GM12878 (cell line): ENCODE data around the gene KCNQ1OT1. TPM values are rescaled to one million over a fixed set of nuclear protein-coding genes. Genes with fewer than 3 reads are reported as not detected.

Experiments used
- ATAC-seq: fragments of 200-7000 bp; cut with Tn5 transposase; 3 replicates; pipeline ENCODE4 v1.9.1; 2020; ENCODE audit warnings: mild to moderate bottlenecking, moderate library complexity
- BruUV-seq: library from RNA; stranded (reverse); fragments of 400-500 nt; replicated peaks from 2 replicates; lab custom pipeline; 2021; lab: Mats Ljungman, UMichigan
- CTCF ChIA-PET: fragments of 300-600 bp; sonication (Branson Sonifier 250); formaldehyde crosslinking; extraction: SDS; loops from one replicate; lab custom pipeline; 2021; ENCODE audit warnings: inconsistent platforms; lab: Yijun Ruan, JAX
- POLR2A ChIA-PET: fragments of 350-600 bp; formaldehyde crosslinking; extraction: SDS; loops from one replicate; lab custom pipeline; 2021; ENCODE audit warnings: inconsistent platforms; lab: Charles Lee
- RAD21 ChIA-PET: fragments of 300-600 bp; sonication (Branson Sonifier 250); formaldehyde crosslinking; loops from one replicate; lab custom pipeline; 2023; ENCODE audit warnings: antibody characterized with exemption; ENCODE audit not compliant: unreplicated experiment; lab: Charles Lee
- SMC1A ChIA-PET: fragments of 300-600 bp; sonication (Branson Sonifier 250); formaldehyde crosslinking; loops from one replicate; lab custom pipeline; 2023; ENCODE audit not compliant: unreplicated experiment, uncharacterized antibody; lab: Charles Lee
- DNase-seq: peaks from one replicate; pipeline ENCODE4 v3.0.0-alpha.2; 2011; ENCODE audit warnings: low read depth, low spot score
- FAIRE-seq: peaks from 3 replicates; lab custom pipeline; 2011; peaks lifted over from hg19 to GRCh38; lab: Jason Lieb, UNC
- H2AFZ ChIP-seq: 2 replicates; pipeline ENCODE4 v1.6.0; 2011; ENCODE audit warnings: low read depth, low read length, control low read depth; ENCODE audit not compliant: control insufficient read depth
- H3K27ac ChIP-seq: 2 replicates; pipeline ENCODE4 v1.5.1; 2011; ENCODE audit warnings: control low read depth; ENCODE audit not compliant: control insufficient read depth, insufficient read depth
- H3K27me3 ChIP-seq, 2 experiments: replicated peaks in 1 of 2; 2 replicates each; pipeline versions ENCODE4 v1.6.0 to v1.6.1; 2011; ENCODE audit warnings: low read length in 1 of 2; ENCODE audit not compliant: control insufficient read depth in 2 of 2, insufficient read depth in 2 of 2
- H3K36me3 ChIP-seq, 2 experiments: 2 replicates each; pipeline ENCODE4 v1.5.1; 2011; ENCODE audit warnings: low read length in 1 of 2; ENCODE audit not compliant: control insufficient read depth in 2 of 2, insufficient read depth in 2 of 2
- H3K4me1 ChIP-seq: 2 replicates; pipeline ENCODE4 v1.6.1; 2011; ENCODE audit warnings: mild to moderate bottlenecking, low read length, moderate library complexity, mixed read lengths; ENCODE audit not compliant: control insufficient read depth, insufficient read depth
- H3K4me2 ChIP-seq: 2 replicates; pipeline ENCODE4 v1.6.0; 2011; ENCODE audit warnings: control low read depth; ENCODE audit not compliant: control insufficient read depth, insufficient read depth
- H3K4me3 ChIP-seq: fragments of 200-600 bp; sonication (generic); 2 replicates; pipeline ENCODE4 v1.5.1; 2016
- H3K79me2 ChIP-seq: 2 replicates; pipeline ENCODE4 v1.6.0; 2011; ENCODE audit warnings: low read length; ENCODE audit not compliant: control insufficient read depth, insufficient read depth
- H3K9ac ChIP-seq: 2 replicates; pipeline ENCODE4 v1.8.0; 2011; ENCODE audit warnings: low read length, control low read depth, mixed read lengths; ENCODE audit not compliant: control insufficient read depth, insufficient read depth
- H3K9me3 ChIP-seq: replicated peaks from 3 replicates; pipeline ENCODE4 v1.5.1; 2011; ENCODE audit warnings: mild to moderate bottlenecking, low read length; ENCODE audit not compliant: control insufficient read depth, insufficient read depth
- H4K20me1 ChIP-seq: 2 replicates; pipeline ENCODE4 v1.6.0; 2011; ENCODE audit not compliant: control insufficient read depth, insufficient read depth
- ATF7 ChIP-seq: fragments of 450-650 bp; IDR thresholded peaks from 2 replicates; pipeline ENCODE4 v1.6.1; 2016; ENCODE audit warnings: low read depth, mild to moderate bottlenecking
- BACH1 ChIP-seq: fragments of 450-650 bp; IDR thresholded peaks from 2 replicates; pipeline ENCODE4 v1.6.1; 2017; ENCODE audit warnings: mild to moderate bottlenecking, borderline replicate concordance
- BMI1 ChIP-seq: fragments of 450-650 bp; IDR thresholded peaks from 2 replicates; pipeline ENCODE4 v1.6.1; 2016; ENCODE audit warnings: mild to moderate bottlenecking, moderate library complexity, borderline replicate concordance
- CHD1 ChIP-seq: IDR thresholded peaks from 2 replicates; pipeline ENCODE4 v1.6.1; 2012; ENCODE audit warnings: low read depth, low read length, improper control_type of control experiment
- CREB1 ChIP-seq: IDR thresholded peaks from 2 replicates; pipeline ENCODE4 v1.6.1; 2012; ENCODE audit warnings: low read depth, mild to moderate bottlenecking, inconsistent platforms
- E4F1 ChIP-seq: fragments of 450-650 bp; IDR thresholded peaks from 2 replicates; pipeline ENCODE4 v1.6.1; 2018; ENCODE audit warnings: borderline replicate concordance, mild to moderate bottlenecking; ENCODE audit not compliant: partially characterized antibody
- ESRRA ChIP-seq: IDR thresholded peaks from 2 replicates; pipeline ENCODE4 v1.6.1; 2012; ENCODE audit warnings: mild to moderate bottlenecking, low read length, improper control_type of control experiment
- IRF4 ChIP-seq: IDR thresholded peaks from 2 replicates; pipeline ENCODE4 v1.6.1; 2011; ENCODE audit warnings: low read depth, low read length
- NFXL1 ChIP-seq: fragments of 450-650 bp; IDR thresholded peaks from 2 replicates; pipeline ENCODE4 v1.6.1; 2017; ENCODE audit warnings: antibody characterized with exemption, mild to moderate bottlenecking, borderline replicate concordance
- NR2C1 ChIP-seq: fragments of 450-650 bp; IDR thresholded peaks from 2 replicates; pipeline ENCODE4 v1.6.1; 2017; ENCODE audit warnings: antibody characterized with exemption, mild to moderate bottlenecking, moderate library complexity
- NRF1 ChIP-seq: conservative IDR thresholded peaks from 2 replicates; pipeline ENCODE4 v1.6.1; 2011; ENCODE audit warnings: mild to moderate bottlenecking, low read depth, low read length, improper control_type of control experiment
- PAX5 ChIP-seq: IDR thresholded peaks from 2 replicates; pipeline ENCODE4 v1.6.1; 2011; ENCODE audit warnings: low read depth, low read length, borderline replicate concordance
- RBBP5 ChIP-seq: fragments of 200-600 bp; sonication (generic); conservative IDR thresholded peaks from 2 replicates; pipeline ENCODE4 v1.6.1; 2016
- RCOR1 ChIP-seq: conservative IDR thresholded peaks from 2 replicates; pipeline ENCODE4 v1.6.1; 2012; ENCODE audit warnings: low read depth, low read length, improper control_type of control experiment
- RUNX3 ChIP-seq: IDR thresholded peaks from 2 replicates; pipeline ENCODE4 v1.6.1; 2012; ENCODE audit warnings: low read length, inconsistent platforms
- SKIL ChIP-seq: fragments of 450-650 bp; IDR thresholded peaks from 2 replicates; pipeline ENCODE4 v1.6.1; 2017; ENCODE audit warnings: mild to moderate bottlenecking, low read depth, inconsistent platforms; ENCODE audit not compliant: poor library complexity, severe bottlenecking
- SREBF1 ChIP-seq: IDR thresholded peaks from 2 replicates; pipeline ENCODE4 v1.6.1; 2012; ENCODE audit warnings: mild to moderate bottlenecking, low read length
- SREBF2 ChIP-seq: IDR thresholded peaks from 2 replicates; pipeline ENCODE4 v1.6.1; 2012; ENCODE audit warnings: mild to moderate bottlenecking, low read length
- TAF1 ChIP-seq: IDR thresholded peaks from 2 replicates; pipeline ENCODE4 v1.6.1; 2011; ENCODE audit warnings: mild to moderate bottlenecking, low read depth, low read length, borderline replicate concordance
- ZNF687 ChIP-seq: fragments of 450-650 bp; IDR thresholded peaks from 2 replicates; pipeline ENCODE4 v1.6.1; 2017; ENCODE audit warnings: mild to moderate bottlenecking, moderate library complexity
- WGBS: methylation state at CpG from one replicate; pipeline ENCODE4 v1.1.6; 2016; ENCODE audit warnings: low lambda C conversion rate; ENCODE audit not compliant: insufficient replicate concordance, insufficient coverage; ENCODE audit errors: missing lambda C conversion rate; 5-methylcytosine and 5-hydroxymethylcytosine counted together
- in situ Hi-C: fragments of 300-500 bp; cut with MboI; formaldehyde crosslinking; loops from 9 replicates; pipeline ENCODE4 v1.14.3; 2018; ENCODE audit warnings: mixed read lengths
- intact Hi-C: fragments of 100-400 bp; cut with micrococcal nuclease; formaldehyde crosslinking; loops from one replicate; pipeline ENCODE4 v1.14.2; 2022; ENCODE audit not compliant: unreplicated experiment
- polyA plus RNA-seq, 11 experiments: library from polyadenylated mRNA; depleted of rRNA in 4 of 11; unstranded in 6 of 11; stranded (reverse) in 5 of 11; fragments of >200 nt; fragmentation: Nextera tagmentation in 4 of 11; fragmentation: Illumina TruSeq in 1 of 11; extraction: Ambion mirVana in 4 of 11; extraction: Trizol in 1 of 11; gene quantifications; 1 replicate in 1 of 11; 2 replicates in 10 of 11; pipeline versions ENCODE4 v1.2.1 to v1.2.3, GENCODE V29; 2011 to 2016; ENCODE audit warnings: inconsistent platforms in 2 of 11, missing spikeins in 2 of 11, low read depth in 1 of 11
- total RNA-seq, 4 experiments: library from RNA; depleted of rRNA in 3 of 4; stranded (reverse); fragments of >200 nt in 3 of 4; fragmentation: Illumina TruSeq in 1 of 4; extraction: Trizol in 1 of 4; gene quantifications; 2 replicates each; pipeline versions ENCODE4 v1.2.1 to v1.2.3, GENCODE V29; 2013 to 2021

Gene KCNQ1OT1
- total and polyA plus RNA-seq, 10 of the 15 experiments (the other 5 are each of a cell fraction or from before 2014, with no cell fraction given): 0.02 to 1.6 (median 0.41) TPM

GRCh38 chr11:2580571-2581001 lies 119.2 kb downstream of the KCNQ1OT1 start:
- Histone ChIP-seq H3K36me3 (no peaks in the 10 kb centered on the region), H3K79me2 (no peaks in the 10 kb centered on the region), H3K27ac (no peak overlapping the region), H3K9me3 (no peaks in the 10 kb centered on the region), H3K4me3 (no peak overlapping the region), H3K27me3 (no peaks in the 10 kb centered on the region), H3K4me2 (no peak overlapping the region), H3K9ac (no peak overlapping the region), H2AFZ (no peak overlapping the region), H3K4me1 (no peaks in the 10 kb centered on the region), H4K20me1 (no peaks in the 10 kb centered on the region)
- ChIA-PET SMC1A (no interaction called here), CTCF (no interaction called here), RAD21 (no interaction called here), POLR2A (no interaction called here)
- FAIRE-seq (no peak), ATAC-seq (no peak), DNase-seq (no peak)
- BruUV-seq: no TSS peak
- intact Hi-C loops: no loop called here
- TF ChIP-seq NRF1 (no peak), SREBF2 (no peak), NFXL1 (no peak), CHD1 (no peak), BMI1 (no peak), TAF1 (no peak), ATF7 (no peak), PAX5 (no peak), E4F1 (no peak), IRF4 (no peak), RCOR1 (no peak), CREB1 (no peak), RBBP5 (no peak), BACH1 (no peak), ESRRA (no peak), ZNF687 (no peak), SREBF1 (no peak), RUNX3 (no peak), SKIL (no peak), NR2C1 (no peak)
- in situ Hi-C loops: no loop called here
- 23% methylated on average over 13 of the region's 13 CpGs for WGBS
